A673 (cell line): ENCODE results near the gene ITGBL1. TPM values are rescaled to one million over a fixed set of nuclear protein-coding genes. Genes with fewer than 3 reads are reported as not detected.

Experiments
- BruUV-seq: library from RNA; stranded (reverse); fragments of 400-500 nt; replicated peaks from 2 replicates; lab custom pipeline; 2021; lab: Mats Ljungman, UMichigan
- CTCF ChIA-PET: fragments of 300-600 bp; sonication (Branson Sonifier 250); formaldehyde crosslinking; loops from one replicate; lab custom pipeline; 2022; ENCODE audit warnings: antibody characterized with exemption; lab: Charles Lee
- POLR2A ChIA-PET: fragments of 300-600 bp; sonication (Branson Sonifier 250); formaldehyde crosslinking; loops from one replicate; lab custom pipeline; 2022; ENCODE audit warnings: antibody characterized with exemption; ENCODE audit not compliant: low non-redundant PET; lab: Charles Lee
- DNase-seq: peaks from one replicate; pipeline ENCODE4 v3.0.0-alpha.2; 2015; ENCODE audit warnings: low spot score
- H3K27ac ChIP-seq: fragments of 200-600 bp; sonication (generic); 2 replicates; pipeline ENCODE4 v1.5.1; 2016; ENCODE audit warnings: mixed run types, low read depth, mild to moderate bottlenecking, mixed read lengths, antibody characterized with exemption, low read length; ENCODE audit not compliant: poor library complexity, severe bottlenecking
- H3K27me3 ChIP-seq: fragments of 200-600 bp; sonication (generic); replicated peaks from 2 replicates; pipeline ENCODE4 v1.6.1; 2017; ENCODE audit warnings: mixed run types, low read depth, mild to moderate bottlenecking, mixed read lengths, antibody characterized with exemption, low read length; ENCODE audit not compliant: insufficient read depth, poor library complexity
- H3K36me3 ChIP-seq: fragments of 200-600 bp; sonication (generic); 2 replicates; pipeline ENCODE4 v1.6.1; 2016; ENCODE audit warnings: mixed run types, mild to moderate bottlenecking, mixed read lengths, antibody characterized with exemption, low read length; ENCODE audit not compliant: insufficient read depth, poor library complexity, severe bottlenecking
- H3K4me1 ChIP-seq: fragments of 200-600 bp; sonication (generic); 2 replicates; pipeline ENCODE4 v1.6.1; 2017; ENCODE audit warnings: mixed run types, mild to moderate bottlenecking, mixed read lengths, antibody characterized with exemption, low read length; ENCODE audit not compliant: insufficient read depth, poor library complexity, severe bottlenecking
- H3K4me3 ChIP-seq: fragments of 200-600 bp; sonication (generic); 2 replicates; pipeline ENCODE4 v1.5.1; 2016; ENCODE audit warnings: low read depth, mixed run types, mild to moderate bottlenecking, mixed read lengths, low read length; ENCODE audit not compliant: poor library complexity, severe bottlenecking
- H3K9me3 ChIP-seq: fragments of 200-600 bp; sonication (generic); 2 replicates; pipeline ENCODE4 v1.6.1; 2016; ENCODE audit warnings: mixed run types, low read depth, mild to moderate bottlenecking, mixed read lengths, antibody characterized with exemption, low read length; ENCODE audit not compliant: poor library complexity, severe bottlenecking
- EZH2 ChIP-seq: fragments of 200-600 bp; sonication (generic); IDR thresholded peaks from 2 replicates; pipeline ENCODE4 v1.6.1; 2017; ENCODE audit warnings: borderline replicate concordance, low read depth, mild to moderate bottlenecking, mixed read lengths, antibody characterized with exemption, low read length; ENCODE audit not compliant: poor library complexity, severe bottlenecking
- intact Hi-C: fragments of 100-400 bp; cut with micrococcal nuclease; formaldehyde crosslinking; loops from one replicate; pipeline ENCODE4 v1.10.0; 2022; ENCODE audit not compliant: unreplicated experiment
- total RNA-seq: library from RNA; stranded (reverse); gene quantifications from 2 replicates; pipeline ENCODE4 v1.2.3, GENCODE V29; 2021
- TF ChIP-seq, protein P1 (sequence below): fragments of 300-800, 200-600 bp; sonication (generic); conservative IDR thresholded peaks from 2 replicates; pipeline ENCODE4 v1.5.1; 2017; ENCODE audit warnings: low read depth, mild to moderate bottlenecking, antibody characterized with exemption, low read length, moderate library complexity, mixed read lengths

The ITGBL1 gene
- total RNA-seq, 1 experiment from 2014 or later = 0.64 TPM

DNA sequence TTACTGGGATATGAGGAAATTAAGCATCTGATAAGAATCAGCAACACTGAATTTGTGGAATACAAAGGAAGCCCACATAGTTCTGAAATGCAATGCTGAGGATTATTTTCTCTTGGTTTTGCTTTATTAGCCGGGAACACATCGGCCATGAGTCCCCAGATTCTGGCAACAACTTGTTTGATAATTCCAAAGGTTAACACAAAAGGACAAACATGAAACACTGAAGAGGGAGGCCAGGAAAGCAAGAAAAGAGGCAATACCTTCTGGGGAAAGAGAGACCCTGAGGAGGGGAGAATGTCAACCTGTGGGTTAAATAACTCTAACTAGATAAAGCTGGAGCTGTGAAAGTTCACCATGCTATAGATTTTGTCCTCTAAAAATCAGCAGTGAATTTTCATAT is 285.9 kb downstream of the ITGBL1 start:
- Histone ChIP-seq H3K36me3 (no peaks in the 10 kb centered on the region), H3K27ac (no peak overlapping the region), H3K4me3 (no peak overlapping the region), H3K9me3 (no peaks in the 10 kb centered on the region), H3K27me3 (no peaks in the 10 kb centered on the region), H3K4me1 (no peaks in the 10 kb centered on the region)
- TF ChIP-seq, protein P1, sequence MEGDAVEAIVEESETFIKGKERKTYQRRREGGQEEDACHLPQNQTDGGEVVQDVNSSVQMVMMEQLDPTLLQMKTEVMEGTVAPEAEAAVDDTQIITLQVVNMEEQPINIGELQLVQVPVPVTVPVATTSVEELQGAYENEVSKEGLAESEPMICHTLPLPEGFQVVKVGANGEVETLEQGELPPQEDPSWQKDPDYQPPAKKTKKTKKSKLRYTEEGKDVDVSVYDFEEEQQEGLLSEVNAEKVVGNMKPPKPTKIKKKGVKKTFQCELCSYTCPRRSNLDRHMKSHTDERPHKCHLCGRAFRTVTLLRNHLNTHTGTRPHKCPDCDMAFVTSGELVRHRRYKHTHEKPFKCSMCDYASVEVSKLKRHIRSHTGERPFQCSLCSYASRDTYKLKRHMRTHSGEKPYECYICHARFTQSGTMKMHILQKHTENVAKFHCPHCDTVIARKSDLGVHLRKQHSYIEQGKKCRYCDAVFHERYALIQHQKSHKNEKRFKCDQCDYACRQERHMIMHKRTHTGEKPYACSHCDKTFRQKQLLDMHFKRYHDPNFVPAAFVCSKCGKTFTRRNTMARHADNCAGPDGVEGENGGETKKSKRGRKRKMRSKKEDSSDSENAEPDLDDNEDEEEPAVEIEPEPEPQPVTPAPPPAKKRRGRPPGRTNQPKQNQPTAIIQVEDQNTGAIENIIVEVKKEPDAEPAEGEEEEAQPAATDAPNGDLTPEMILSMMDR = no peak
- TF ChIP-seq EZH2 = no peak
- no TSS peak for BruUV-seq
- POLR2A ChIA-PET = no interaction called here
- CTCF ChIA-PET = no interaction called here
- intact Hi-C loops = no loop called here
- no peak for DNase-seq

DNA sequence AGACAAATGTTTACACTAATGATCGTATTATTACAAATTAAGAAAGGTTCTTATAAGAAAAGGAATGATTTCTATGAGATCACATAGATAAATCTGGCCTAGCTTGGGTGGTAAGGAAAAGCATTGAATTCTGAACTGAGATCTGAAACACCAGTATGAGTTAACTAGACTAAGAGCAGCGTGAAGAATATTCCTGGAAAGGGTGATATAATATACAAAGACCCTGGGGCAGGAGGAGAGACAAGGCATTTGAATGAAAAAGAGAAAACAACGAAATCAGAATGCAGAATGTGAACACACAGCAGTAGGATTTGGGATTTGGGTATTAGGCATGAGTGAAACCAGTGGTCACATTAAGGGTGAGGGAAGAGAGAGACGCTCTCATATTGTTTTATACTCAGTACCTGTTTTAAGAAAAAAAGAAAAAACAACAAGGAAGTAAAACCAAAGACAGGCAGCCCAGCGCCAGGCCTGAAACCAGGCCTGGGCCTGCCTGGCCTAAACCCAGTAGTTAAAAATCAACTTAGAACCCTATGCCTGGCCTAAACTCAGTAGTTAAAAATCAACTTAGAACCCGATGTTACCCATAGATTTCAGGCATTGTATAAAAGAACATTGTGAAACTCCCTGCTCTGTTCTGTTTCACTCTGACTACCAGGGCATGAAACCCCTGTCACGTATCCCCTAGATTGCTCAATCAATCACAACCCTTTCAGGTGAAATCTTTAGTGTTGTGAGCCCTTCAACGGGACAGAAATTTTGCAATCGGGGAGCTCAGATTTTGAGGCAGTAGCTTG is 287.1 kb downstream of the ITGBL1 start:
- BruUV-seq = no TSS peak
- no peak for TF ChIP-seq EZH2
- TF ChIP-seq, protein P1 = no peak
- Histone ChIP-seq H3K27me3 (no peaks in the 10 kb centered on the region), H3K4me3 (no peak overlapping the region), H3K4me1 (no peaks in the 10 kb centered on the region), H3K27ac (no peak overlapping the region), H3K9me3 (no peaks in the 10 kb centered on the region), H3K36me3 (no peaks in the 10 kb centered on the region)
- CTCF ChIA-PET = no interaction called here
- no peak for DNase-seq
- POLR2A ChIA-PET = no interaction called here
- intact Hi-C loops = no loop called here

DNA sequence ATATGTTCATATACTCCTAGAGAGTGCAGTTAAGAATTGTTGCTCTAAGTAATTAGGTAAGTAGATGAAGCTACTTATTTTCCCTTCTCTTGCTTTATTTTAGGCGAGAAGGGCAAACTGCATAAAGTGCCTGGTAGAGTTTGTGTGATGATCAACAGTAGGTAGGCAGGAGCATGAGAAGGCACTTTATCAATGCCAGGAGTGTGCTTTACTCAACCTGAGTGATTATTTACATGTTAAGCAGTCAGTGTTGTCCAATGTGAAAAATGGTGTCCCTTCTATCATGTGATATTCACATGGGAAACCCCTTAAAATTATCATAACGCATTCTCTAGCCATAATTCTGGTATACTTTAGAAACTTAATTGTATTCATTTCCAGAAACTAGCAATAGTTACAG is 294.0 kb downstream of the ITGBL1 start:
- Histone ChIP-seq H3K9me3 (no peaks in the 10 kb centered on the region), H3K27ac (no peak overlapping the region), H3K4me1 (peaks cover 7% of the 10 kb centered on the region), H3K27me3 (no peaks in the 10 kb centered on the region), H3K4me3 (no peak overlapping the region), H3K36me3 (no peaks in the 10 kb centered on the region)
- TF ChIP-seq EZH2 = no peak
- TF ChIP-seq, protein P1 = no peak
- intact Hi-C loops = no loop called here
- BruUV-seq = no TSS peak
- DNase-seq = no peak
- ChIA-PET POLR2A (no interaction called here), CTCF (no interaction called here)
